K562 (cell line): Measurements from ENCODE around the gene CAPRIN2.

Experiments used
- CBFB ChIP-seq: sonication (generic); formaldehyde crosslinking; IDR thresholded peaks from 2 replicates; pipeline ENCODE4 v1.4.0; 2020; ENCODE audit warnings: mild to moderate bottlenecking, missing genetic modification reagents
- FOS ChIP-seq: IDR thresholded peaks from 3 replicates; pipeline ENCODE4 v1.6.1; 2011; ENCODE audit not compliant: insufficient read length; ENCODE audit errors: extremely low read depth
- FOXA1 ChIP-seq: fragments of 450-650 bp; IDR thresholded peaks from 2 replicates; pipeline ENCODE4 v1.6.1; 2016; ENCODE audit warnings: mild to moderate bottlenecking, borderline replicate concordance
- GABPA ChIP-seq: fragments of 200-800 bp; sonication (Bioruptor generic); conservative IDR thresholded peaks from 2 replicates; pipeline ENCODE4 v1.6.1; 2016; ENCODE audit warnings: low read depth, missing genetic modification characterization, missing compliant biosample characterization
- HNRNPH1 ChIP-seq: fragments of 200-400 bp; formaldehyde crosslinking; optimal IDR thresholded peaks from 2 replicates; pipeline ENCODE3; 2017; ENCODE audit warnings: low read depth, mild to moderate bottlenecking, low read length, moderate library complexity
- MAZ ChIP-seq, 2 experiments: fragments of 450-650 bp in 1 of 2; sonication (generic) in 1 of 2; formaldehyde crosslinking; IDR thresholded peaks in 1 of 2; conservative IDR thresholded peaks in 1 of 2; 2 replicates each; pipeline versions ENCODE4 v1.4.0 to v1.5.0; 2020; ENCODE audit warnings: mild to moderate bottlenecking in 1 of 2, missing genetic modification reagents in 1 of 2
- POLR2A ChIP-seq: fragments of 450-650 bp; conservative IDR thresholded peaks from 2 replicates; pipeline ENCODE4 v1.6.1; 2016
- RFX5 ChIP-seq: IDR thresholded peaks from 2 replicates; pipeline ENCODE4 v1.6.1; 2011; ENCODE audit warnings: low read depth, mild to moderate bottlenecking, improper control_type of control experiment, low read length
- RFX7 ChIP-seq: fragments of 250-450 bp; sonication (Bioruptor Pico); IDR thresholded peaks from 2 replicates; pipeline ENCODE4 v1.5.1; 2021; ENCODE audit warnings: mild to moderate bottlenecking
- RUNX1 ChIP-seq: sonication (generic); IDR thresholded peaks from 2 replicates; pipeline ENCODE4 v1.6.1; 2016; ENCODE audit warnings: antibody characterized with exemption, low read depth
- SREBF1 ChIP-seq: fragments of 150-350 bp; IDR thresholded peaks from 2 replicates; pipeline ENCODE4 v1.6.1; 2014; ENCODE audit warnings: antibody characterized with exemption, low read depth, low read length, borderline replicate concordance
- TF ChIP-seq, protein P1 (sequence below): sonication (generic); formaldehyde crosslinking; IDR thresholded peaks from 2 replicates; pipeline ENCODE4 v1.9.0; 2022; ENCODE audit warnings: mild to moderate bottlenecking, missing genetic modification reagents
- TF ChIP-seq, protein P2 (sequence below), 3 experiments: IDR thresholded peaks in 2 of 3; conservative IDR thresholded peaks in 1 of 3; 2 replicates each; pipeline ENCODE4 v1.5.1; 2011 to 2012; ENCODE audit warnings: low read length in 3 of 3, mild to moderate bottlenecking in 3 of 3, control low read depth in 2 of 3, improper control_type of control experiment in 1 of 3, inconsistent platforms in 1 of 3, low read depth in 1 of 3, mixed read lengths in 1 of 3, moderate library complexity in 1 of 3; ENCODE audit not compliant: insufficient read depth in 2 of 3

DNA sequence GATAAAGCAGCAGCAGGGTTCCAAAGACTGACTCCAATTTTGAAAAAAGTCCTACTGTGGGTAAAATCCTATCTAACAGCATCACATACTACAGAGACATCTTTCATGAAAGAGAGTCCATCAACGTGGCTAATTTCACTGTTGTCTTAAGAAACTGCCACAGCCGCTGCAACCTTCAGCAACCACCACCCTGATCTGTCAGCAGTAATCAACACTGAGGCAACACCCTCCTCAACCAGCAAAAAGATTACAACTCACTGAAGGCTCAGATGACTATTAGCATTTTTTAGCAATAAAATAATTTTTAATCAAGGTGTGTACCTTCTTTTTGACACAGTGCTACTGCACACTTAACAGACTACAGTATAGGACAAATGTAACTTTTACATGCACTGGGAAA lies 6.6 kb downstream of the CAPRIN2 start:
- TF ChIP-seq, protein P1, sequence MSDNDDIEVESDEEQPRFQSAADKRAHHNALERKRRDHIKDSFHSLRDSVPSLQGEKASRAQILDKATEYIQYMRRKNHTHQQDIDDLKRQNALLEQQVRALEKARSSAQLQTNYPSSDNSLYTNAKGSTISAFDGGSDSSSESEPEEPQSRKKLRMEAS = no peak
- TF ChIP-seq FOXA1 (no peak), SREBF1 (no peak), HNRNPH1 (no peak), RFX7 (CRISPR knock-in tag) (no peak), GABPA (tag) (no peak), CBFB (no peak), POLR2A (no peak), RFX5 (no peak), MAZ (CRISPR knock-in tag; conservative IDR thresholded peaks at IDR 0.05 in 1 of 2, IDR thresholded peaks at IDR 0.05 in 1 of 2) (no peak), FOS (no peak), RUNX1 (no peak)
- TF ChIP-seq, protein P2, sequence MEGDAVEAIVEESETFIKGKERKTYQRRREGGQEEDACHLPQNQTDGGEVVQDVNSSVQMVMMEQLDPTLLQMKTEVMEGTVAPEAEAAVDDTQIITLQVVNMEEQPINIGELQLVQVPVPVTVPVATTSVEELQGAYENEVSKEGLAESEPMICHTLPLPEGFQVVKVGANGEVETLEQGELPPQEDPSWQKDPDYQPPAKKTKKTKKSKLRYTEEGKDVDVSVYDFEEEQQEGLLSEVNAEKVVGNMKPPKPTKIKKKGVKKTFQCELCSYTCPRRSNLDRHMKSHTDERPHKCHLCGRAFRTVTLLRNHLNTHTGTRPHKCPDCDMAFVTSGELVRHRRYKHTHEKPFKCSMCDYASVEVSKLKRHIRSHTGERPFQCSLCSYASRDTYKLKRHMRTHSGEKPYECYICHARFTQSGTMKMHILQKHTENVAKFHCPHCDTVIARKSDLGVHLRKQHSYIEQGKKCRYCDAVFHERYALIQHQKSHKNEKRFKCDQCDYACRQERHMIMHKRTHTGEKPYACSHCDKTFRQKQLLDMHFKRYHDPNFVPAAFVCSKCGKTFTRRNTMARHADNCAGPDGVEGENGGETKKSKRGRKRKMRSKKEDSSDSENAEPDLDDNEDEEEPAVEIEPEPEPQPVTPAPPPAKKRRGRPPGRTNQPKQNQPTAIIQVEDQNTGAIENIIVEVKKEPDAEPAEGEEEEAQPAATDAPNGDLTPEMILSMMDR (IDR thresholded peaks at IDR 0.05 in 2 of 3, conservative IDR thresholded peaks at IDR 0.05 in 1 of 3; ENCODE audit: insufficient read depth in 2 of 3, low read depth in 1 of 3, low read length in 3 of 3) = no peak
